Dedifferentiated amniotic fluid mesenchymal stem cell (primary cell): ENCODE results near the gene BGLAP.

ENCODE experiments used
- DNase-seq: peaks from one replicate; pipeline ENCODE4 v3.0.0-alpha.2; 2016; ENCODE audit errors: extremely low spot score

The BGLAP gene

DNA sequence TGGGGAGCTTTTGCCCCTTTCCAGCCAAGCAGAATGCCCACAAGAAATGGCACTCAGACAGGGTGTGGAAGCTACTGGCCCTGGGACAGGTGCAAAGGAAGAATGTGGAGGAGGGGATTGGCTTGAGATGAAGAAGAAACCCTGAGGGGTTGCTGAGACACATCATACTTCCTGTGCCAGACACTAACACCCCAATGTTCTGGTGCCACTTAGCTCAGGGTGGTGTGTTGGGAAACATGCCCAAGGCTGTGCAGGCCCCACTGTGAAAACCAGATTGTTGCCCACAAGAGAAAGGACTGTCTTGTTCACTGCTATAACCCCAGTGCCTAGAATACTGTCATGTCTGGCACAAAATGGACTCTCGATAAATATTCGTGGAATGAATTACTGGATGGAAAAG lies 15.7 kb downstream of the BGLAP start:
- DNase-seq: no peak

DNA sequence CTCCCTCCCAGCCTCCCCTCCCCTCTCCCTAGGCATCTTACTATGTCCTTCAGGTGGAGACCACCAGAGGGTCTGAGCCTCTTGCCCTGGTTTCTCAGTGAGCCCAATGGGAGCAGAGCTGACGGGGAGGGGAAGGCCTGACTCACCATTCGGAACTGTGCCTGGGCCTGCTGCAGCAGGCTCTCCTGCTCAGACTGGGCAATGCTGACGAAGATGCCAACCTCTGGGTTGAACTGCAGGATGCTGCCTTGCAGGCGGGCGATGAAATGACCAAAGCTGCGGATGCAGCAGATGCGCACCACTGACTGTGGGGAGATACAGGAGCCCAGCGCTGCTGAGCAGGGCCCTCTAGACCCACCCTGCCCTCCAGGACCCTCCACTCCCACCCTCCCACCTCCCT lies 16.9 kb downstream of the BGLAP start:
- DNase-seq: no peak

DNA sequence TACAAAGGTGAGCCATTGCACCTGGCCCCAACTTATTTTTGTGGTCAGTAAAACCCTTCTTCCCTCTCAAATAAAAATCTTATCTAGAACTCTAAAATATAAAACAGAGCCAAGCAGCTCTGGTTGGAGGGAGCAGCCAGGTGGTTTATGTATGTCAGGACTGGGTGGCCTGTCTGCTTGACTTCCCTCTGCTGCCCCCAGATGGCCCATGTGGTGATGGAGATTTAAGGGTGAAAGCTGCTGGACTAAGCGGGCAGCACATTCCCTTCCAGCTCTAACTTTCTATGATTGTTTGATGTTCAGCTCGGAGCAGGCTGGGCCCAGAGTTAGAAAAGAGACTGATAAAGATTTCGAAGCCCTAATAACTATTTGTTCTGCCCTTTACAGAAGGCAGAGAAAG lies 17.8 kb downstream of the BGLAP start:
- no peak for DNase-seq

DNA sequence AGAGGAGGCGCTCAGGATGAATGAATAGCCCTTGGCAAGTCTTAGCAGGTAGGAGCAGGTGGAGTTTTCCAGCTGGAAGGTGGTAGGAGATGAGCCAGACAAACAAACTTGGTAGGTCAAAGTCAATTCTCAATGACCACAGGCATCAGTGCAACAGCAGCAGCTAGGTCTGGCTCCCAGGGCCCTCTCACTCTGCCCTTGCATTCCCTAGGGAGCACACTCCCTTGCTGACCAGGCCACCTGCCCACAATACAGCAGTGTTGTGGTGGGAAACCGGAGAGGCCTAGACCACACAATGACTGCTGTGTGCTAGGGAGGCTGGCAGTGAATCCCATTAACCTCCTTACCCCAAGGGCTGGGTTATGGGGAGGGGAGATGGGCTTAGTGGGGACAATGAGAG lies 18.9 kb downstream of the BGLAP start:
- DNase-seq: no peak

DNA sequence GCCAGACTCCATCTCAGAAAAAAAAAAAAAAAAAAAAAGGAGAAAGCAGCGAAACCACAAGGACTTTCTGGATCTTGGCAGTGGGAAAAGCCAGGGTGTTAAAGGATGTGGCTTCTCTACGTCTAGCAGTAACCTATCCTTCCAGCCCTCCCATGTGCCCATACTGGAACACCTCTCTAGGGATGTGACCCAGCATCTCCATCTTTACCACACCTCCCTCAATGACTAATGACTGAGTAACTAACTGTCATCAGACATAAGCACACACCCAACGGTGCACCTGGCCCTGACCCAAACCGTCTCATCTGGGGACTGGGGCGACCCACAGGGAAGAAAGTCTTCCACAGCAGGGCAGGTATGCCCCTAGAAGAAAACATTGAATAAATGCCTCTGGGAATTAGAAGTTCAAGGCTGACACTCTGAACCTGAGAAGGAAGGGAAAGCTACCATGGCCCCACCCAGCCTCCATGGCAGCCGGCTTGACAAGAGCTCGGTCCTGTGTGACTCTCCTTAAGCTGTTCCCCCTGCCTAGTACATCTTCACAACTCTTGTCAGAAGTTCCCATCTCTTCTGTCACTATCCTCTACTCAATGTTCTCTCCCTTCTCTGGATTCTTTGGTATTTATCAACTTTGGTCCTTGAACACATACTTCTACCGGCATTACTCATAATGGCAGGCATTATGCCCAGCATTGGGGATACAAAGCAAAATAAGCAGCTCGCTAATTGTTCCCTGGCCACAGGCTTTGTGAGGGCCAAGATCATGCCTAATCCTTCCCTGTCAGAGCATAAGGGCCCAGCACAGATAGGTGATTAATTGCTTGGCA lies 20.7 kb downstream of the BGLAP start:
- DNase-seq: peak; percentile 42

DNA sequence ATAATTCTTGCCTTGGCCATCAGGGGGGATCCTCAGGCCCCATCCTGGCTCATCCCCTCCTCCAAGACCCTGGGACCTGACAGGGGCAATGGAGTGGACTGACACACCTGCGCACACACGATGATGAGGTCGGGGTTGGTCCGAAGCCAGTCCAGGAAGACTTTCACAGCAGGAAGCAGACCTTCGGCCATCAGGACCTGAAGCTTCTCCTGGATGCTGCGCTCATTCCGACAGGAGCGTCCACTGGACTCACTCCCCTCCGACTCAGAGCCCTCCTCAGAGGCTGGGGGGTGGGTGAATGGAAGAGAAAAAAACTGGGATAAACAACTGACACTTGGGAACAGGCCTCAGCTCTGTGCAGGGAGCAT lies 21.3 kb downstream of the BGLAP start:
- no peak for DNase-seq

DNA sequence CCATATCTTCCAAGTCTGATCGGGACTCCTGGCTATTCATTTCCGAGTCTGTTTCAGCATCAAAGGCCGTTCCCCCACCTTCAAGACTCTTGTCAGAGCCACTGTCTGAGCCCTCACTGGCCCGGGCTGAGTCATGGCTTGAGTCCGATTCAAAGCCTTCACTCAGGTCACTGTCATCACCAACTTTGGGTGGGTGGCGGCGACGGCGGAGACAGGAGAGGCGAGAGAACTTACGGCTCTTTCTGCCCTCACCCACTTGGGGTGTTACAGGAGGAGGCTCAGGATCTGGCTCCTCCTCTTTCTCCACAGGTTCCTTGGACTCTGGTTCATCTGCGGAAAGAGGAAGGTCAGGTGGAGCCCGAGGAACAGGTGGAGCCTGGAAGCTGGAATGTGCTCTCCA lies 24.1 kb downstream of the BGLAP start:
- DNase-seq: no peak

DNA sequence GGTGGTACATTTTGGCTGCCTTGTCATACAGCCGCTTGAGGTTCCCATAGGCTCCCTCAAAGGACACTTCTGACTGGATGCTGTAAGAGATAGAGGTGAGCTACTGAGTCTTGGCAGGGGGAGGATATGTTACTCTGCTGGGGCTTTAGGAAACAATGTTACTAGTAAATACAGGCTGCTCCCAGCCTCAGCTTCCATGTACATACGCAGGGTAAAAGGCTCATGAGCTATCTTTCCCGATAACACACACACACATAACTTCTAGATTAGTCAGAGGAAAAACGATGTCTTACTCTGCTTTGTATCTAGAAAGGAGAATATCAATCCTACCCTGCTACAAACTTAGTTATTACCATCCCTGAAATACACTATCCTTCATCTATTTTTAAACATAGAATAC lies 26.4 kb downstream of the BGLAP start:
- no peak for DNase-seq

DNA sequence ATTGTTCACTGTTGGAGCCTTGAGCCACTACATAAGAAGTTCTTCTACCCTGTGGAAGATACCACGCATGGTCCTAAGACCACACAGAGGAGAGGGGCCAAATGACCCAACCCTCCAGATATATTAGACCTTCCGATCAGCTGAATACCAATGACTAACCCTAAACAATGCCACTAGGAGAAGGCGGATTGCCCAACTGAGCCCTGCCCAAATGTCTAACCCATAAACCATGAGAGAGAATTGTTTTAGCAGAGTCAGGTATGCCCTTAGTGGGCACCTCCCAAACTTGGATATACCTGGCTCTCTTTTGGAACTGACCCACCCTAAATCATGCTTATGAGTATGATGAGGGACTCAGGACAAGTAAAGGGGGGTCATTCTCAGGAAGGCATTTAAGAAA lies 28.3 kb downstream of the BGLAP start:
- DNase-seq: no peak

DNA sequence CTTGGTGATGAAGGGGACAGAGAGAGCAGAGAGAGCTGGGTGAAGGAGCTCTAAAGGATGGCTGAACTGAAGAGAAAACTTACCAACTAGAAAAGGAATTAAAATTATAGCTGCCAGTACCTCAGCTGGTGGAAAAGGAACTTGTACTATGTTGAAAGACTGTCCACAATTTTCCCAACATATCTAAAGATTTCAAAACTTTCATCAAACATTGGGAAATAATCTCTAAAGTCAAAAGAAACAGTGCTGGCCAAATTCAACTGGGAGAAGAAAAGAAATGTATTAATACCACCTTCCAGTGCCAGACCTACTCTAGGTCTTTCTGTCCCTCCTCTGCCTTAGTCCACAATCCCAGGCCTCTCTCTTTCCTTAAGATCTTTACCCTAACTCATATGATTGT lies 34.5 kb downstream of the BGLAP start:
- no peak for DNase-seq

DNA sequence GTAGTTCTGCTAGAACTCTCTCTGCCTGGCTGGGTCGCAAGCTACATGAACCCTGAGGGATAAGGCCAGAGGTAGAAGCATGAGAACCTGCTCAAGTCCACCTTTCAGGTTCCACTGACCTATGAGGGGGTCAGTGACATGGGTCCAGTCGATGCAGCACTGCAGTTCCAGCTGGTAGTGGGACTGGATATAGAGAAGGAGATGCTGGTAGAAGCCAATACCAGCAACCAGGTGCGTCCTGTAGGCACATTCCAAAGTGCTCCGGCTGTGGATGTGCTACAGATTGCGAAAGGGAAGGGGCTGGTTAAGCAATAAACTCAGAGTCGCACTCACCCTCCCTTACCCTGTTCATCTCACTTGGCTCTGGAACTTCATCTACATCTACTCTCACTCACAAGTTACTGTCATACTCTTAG lies 35.0 kb downstream of the BGLAP start:
- DNase-seq: no peak

DNA sequence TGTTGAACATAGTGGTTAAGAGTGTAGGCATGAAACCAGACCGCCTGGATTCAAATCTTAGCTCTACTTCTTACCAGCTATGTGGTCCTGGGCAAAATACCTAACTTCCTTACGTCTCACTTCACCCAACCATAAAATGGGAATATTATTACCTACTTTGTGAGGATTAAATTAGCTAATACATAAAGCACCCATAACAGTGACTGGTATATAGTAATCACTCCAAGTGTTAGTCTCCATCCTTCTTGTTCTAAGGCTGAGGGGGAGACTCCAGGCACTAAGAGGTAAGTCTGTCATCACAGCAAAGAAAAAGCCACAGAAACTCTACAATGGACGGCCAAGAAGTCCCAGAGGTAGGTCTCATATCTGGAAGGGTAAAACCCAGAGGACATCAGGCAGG lies 37.9 kb downstream of the BGLAP start:
- DNase-seq: no peak

DNA sequence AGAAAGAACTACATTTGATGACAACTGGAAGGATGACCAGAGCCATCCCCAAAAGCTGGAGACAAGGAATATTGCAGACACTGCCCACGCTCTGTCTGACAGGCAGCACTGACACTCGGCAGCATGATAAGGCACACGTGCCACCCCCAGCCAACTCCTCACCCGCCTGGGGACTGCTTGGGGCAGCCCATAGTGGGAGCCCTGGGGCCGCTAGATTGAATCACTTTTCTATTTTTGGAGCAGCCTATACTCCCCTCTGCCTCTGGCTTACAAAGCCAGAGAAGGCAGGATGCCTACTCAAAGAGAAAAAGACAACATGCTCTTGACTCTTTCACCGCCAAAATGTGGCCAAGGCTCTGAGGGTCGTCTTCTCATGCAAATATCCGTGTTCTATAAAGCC lies 39.3 kb downstream of the BGLAP start:
- DNase-seq: peak; percentile 44

DNA sequence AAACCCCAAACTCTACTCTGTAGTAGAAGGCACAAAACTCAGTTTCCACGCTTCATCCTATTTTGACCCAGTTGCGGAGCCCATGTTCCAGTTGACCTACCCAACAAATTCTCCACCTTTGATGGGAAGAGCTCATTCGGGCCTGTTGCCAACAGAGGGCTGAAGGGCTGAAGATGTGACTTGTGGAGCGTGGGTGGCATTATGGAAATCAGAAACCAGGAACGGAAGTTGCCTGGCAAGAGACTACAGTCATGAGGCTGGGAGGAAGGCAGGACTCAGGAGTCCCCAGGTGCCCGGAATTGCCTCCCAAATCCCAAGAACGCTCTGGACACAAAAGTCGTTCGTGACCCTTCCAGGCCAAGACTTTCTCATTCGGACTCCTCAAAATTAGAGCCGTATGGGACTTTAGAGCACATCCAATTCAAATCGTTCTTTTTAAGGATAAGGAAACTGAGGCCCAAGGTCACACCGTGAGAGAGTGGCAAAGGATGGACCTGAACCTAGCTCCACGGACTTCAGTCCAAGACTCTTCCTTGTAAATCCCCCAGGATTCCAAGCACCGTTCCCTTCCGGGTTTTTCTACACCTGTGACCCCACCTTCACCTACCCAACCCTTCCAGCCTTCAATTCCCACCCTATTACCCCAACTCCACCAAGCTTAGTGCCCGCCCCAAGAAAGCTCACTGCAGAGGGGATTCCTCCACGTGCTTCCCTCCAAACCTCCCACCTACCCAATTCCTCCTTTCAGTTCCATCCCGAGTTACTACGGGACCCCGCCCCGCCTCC lies 39.9 kb downstream of the BGLAP start:
- no peak for DNase-seq

DNA sequence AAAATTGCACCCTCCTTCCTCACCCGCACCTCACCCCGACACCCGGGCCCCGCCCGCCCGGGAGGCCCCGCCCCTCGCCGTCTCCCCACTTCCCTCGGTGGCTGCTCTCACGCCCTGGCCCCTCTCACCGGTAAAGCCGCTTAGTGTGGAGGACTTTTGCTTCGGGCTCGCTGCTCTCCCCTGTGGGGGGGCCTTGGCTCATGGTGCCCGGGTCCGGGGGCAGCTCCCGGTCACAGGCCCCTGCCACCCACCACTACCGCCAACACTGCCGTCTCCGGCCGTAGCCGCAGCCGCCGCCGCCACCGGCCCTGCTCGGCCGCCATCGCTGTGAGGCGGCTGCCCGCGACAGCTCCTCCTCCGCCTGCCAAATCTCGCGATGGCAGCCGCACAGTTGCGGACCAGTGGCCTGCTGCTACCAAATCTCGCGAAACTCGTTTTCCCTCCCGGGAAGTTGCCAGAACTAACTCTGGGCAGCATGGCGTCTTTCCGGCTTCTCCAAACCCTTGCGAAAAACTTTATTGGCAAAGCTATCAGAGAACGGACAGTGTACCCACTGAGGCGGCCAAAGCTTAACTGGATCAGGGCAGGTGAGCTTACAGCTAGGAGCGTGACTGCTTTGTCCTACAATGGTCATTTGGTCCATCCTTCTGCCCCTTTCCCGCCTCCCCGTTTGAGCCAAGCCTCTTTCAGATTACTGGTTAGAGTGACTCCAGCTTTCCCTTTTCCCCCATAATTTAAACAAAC lies 40.7 kb downstream of the BGLAP start, which contains the start of gene SMG5:
Gene SMG5 (minus strand): TSS at position 347 of the 744 bp plus-strand sequence. CDS start 145 bp downstream, at position 202.
- DNase-seq: peak; percentile 99

DNA sequence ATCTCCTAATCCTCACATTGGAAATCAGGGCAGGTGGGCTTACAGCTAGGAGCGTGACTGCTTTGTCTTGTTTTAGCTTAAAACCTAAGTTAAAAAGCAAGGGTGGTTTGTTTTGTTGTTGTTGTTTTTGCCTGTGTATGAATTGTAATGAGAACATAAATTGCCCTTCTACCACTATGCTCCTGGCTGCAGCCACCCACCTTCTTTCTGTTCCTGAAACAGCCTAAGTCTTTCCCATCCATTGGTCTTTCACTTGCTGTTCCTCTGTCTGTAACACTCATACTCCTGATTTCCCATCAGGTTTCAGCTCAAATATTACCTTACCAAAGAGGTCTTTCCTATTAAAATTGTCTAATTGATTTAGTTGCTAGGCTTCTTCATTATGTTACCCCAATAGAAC lies 41.5 kb downstream of the BGLAP start:
- no peak for DNase-seq

DNA sequence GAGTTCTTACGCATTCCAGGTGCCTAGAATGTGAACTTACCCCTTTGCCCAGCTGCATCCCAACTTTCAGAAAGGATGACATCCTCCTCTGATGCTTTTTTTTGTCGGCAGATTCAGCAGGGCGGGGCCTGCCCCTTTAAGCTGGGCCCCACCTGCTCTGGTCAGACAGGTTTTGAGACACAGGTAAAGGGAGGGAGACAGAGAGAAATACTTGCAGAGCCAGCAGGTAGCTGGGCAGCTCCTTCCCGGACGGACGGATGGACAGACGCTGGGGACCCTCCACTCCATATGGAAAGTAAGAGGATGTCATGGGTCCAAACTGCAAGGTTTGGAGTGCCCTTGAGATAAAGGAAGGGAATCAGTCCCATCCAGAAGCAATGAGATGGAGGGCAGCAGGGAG lies 42.1 kb downstream of the BGLAP start, which contains the start of gene TMEM79:
Gene TMEM79 (plus strand): TSS at position 214 of the 400 bp plus-strand sequence. CDS start 902 bp downstream, outside the sequence.
- DNase-seq: no peak

DNA sequence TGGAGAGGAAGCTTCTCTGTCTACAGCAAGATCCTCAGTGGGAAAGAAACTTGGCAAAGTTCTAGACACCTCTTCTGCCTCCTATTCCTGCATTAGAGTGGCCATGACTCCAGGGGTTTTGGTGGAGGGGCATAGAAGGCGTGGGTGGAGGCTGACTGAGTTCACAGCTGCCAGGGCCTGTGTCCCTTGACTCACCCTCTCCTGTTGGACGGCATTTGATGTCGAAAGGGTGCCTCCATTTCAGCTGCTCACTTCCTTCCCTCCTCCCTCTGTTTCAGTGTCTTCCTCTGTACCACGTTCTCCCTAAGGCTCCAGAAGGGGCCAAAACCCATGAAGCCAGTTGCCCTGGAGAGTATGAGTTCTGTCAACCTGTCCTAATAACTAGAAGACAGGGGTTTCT lies 42.8 kb downstream of the BGLAP start:
- no peak for DNase-seq

DNA sequence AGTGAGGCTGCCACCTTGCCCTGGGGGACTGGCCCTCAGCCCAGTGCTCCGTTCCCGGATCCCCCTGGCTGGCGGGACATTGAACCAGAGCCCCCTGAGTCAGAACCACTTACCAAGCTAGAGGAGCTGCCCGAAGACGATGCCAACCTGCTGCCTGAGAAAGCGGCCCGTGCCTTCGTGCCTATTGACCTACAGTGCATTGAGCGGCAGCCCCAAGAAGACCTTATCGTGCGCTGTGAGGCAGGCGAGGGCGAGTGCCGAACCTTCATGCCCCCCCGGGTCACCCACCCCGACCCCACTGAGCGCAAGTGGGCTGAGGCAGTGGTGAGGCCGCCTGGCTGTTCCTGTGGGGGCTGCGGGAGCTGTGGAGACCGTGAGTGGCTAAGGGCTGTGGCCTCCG lies 43.5 kb downstream of the BGLAP start:
- DNase-seq: no peak

DNA sequence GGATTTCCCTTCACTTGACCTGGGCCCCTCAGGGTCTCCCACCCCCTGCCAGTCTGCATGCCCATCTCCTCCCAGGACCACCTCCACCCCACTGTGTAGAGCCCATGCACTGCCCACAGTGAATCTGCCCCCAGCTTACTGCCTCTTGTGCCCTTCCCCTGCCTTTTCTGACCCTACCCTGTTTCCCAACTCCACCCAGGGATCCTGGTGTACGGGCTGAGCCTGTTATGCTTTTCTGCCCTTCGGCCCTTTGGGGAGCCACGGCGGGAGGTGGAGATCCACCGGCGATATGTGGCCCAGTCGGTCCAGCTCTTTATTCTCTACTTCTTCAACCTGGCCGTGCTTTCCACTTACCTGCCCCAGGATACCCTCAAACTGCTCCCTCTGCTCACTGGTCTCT lies 44.1 kb downstream of the BGLAP start:
- no peak for DNase-seq

DNA sequence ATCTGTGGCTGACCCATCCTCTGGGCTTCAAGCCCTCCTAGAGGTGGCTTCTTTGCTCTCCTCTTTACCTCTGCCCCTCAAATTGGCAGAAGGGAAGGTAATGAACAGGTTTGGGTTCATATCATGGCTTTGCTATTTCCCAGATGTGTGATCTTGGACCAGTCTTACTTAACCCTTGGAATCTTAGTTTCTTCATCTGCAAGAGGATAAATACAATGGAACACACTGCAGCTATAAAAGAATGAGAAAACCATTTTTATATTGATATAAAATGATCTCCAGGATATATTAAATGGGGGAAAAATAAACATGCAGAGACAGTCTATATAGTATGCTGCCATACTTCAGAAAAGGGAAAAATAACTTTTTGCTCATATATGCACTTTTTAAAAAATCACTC lies 47.9 kb downstream of the BGLAP start:
- DNase-seq: no peak
